Midbrain (tissue), 1 donor: ENCODE results near the gene SENP3.
"Not testable (repeated sequence)": the region's sequence is repeated elsewhere in the genome, so short reads cannot be mapped to it uniquely, and the experiment has no call there.

Source experiments
- DNase-seq: peaks from one replicate; lab custom pipeline; 2025; lab: John Stamatoyannopoulos, UW

Gene SENP3

DNA sequence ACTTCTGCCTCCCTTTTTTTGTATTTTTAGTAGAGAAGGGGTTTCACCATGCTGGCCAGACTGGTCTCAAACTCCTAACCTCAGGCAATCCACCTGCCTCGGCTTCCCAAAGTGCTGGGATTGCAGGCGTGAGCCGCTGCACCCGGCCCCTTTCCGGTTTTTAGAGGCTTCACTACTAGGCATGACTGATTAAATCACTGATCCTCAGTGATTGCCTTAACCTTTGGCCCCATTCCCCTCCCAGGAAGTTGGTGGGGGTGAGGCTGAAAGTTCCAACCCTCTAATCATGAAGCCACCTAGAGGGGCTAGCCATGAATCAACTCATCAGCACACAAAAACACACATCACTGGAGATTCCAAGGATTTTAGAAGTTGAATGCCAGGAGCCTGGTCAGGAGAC lies 35.8 kb downstream of the SENP3 start:
- not testable (repeated sequence) for DNase-seq

DNA sequence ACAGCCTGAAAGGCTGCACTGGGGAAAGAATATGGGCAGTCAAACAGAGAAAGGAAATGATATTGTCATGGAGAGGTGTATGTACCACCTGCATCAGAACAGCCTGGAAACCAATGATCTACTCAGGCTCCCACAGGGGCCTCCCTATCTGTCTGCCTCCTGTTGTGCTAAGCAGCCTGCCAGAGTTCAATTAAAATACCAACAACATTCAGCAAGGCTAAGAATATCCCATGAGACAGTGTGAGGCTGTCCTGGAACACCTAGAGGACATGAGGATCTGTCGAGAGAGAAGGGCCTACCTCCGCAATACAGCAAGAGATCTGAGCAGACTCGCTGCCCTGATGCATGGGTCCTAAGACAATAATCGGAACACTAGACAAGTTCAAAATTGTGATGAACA lies 44.6 kb downstream of the SENP3 start:
- no peak for DNase-seq

DNA sequence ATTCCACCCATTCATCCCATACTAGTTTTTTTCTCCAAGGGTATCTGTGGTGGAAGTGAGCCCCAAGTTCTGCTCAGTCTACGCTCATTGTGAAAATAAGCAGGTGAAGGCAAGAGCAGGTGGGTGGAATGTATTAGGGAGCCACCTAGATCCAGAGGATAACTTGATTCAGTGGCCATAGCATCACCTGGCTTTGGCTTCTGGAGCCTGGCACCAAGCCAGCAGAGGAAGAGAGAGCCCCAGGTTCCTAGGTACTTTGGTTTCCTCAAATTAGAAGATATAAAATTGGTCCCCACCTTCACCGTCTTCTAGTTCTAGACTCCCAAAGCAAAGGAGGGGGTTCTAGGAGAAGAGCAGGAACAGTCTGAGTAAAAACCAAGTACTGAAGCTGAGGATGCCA lies 48.9 kb downstream of the SENP3 start:
- no peak for DNase-seq

DNA sequence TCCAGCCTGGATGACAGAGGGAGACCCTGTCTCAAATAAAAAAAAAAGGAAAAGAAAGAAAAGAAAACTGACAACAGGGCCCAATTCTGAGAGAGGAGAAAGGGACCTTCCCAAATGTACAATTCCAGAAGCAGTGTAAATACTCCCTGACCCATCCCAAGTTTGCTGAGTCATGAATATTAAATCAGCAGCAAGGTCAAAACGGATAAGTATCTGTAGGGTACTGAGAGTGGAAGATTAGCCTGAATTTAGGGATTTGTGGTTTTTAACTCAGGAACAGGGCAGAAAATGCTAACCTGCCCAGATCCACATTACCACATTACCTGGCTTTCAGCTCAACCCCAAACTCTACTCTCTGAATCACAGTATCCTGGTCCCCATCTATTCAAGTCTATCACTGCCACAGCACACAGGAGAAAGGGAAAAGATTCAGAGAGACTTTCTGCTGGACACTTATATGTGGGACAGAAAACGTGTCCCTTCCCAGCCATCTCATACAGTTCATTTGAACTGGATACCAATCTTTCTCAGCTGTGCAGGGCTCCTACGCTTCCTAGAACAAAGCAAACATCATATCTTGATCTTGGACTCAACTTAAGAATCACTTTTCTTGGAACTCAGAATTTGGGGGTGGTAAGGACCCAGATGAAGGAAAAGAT lies 50.0 kb downstream of the SENP3 start:
- DNase-seq: no peak

DNA sequence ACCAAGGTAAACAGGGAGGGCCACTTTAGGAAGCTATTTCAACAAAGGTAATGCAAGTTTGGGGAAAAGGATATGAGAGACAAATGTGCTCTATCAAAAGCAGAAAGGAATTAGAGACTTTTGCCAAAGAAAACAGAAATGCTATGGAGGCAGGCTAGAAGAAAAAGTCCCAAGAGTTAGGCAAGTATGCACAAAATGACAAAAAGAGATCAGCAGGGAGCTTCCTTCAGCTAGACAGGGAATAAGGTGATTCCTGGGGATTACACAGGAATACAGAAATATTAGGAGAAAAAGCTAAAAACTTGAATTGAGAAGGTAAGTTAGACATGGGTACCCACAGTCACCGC lies 50.5 kb downstream of the SENP3 start:
- no peak for DNase-seq

DNA sequence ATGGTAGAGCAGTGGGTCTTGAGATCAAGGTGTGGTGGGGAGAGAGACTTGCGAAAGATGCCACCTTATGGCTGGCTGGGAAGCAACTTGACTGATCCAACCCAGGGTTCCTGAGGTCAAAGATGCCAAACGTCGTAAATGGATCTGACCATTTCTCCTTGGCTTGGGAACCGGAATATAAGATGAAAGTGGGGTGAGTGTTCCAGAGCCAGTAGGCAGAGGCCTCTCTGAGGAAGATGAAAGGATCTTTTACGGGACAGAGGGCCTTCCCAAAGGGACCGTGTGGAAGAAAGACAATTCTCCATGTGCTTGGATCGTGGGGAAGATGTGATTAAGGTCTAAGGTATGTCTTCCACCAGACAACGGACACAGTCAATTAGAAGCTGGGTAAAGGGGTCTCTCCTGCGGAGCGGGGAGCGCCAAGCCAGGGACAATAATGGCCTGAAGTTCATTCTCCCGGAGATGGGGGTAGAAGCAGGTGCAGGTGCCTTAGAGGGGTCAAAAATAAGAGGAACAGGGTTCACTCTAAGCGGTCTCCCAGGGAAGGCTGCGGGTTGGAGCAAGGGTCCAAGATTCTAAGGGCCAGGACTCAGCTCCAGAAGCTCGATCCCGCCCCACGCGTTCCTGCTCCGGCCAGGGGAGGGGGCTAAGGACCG lies 52.2 kb downstream of the SENP3 start:
- no peak for DNase-seq

DNA sequence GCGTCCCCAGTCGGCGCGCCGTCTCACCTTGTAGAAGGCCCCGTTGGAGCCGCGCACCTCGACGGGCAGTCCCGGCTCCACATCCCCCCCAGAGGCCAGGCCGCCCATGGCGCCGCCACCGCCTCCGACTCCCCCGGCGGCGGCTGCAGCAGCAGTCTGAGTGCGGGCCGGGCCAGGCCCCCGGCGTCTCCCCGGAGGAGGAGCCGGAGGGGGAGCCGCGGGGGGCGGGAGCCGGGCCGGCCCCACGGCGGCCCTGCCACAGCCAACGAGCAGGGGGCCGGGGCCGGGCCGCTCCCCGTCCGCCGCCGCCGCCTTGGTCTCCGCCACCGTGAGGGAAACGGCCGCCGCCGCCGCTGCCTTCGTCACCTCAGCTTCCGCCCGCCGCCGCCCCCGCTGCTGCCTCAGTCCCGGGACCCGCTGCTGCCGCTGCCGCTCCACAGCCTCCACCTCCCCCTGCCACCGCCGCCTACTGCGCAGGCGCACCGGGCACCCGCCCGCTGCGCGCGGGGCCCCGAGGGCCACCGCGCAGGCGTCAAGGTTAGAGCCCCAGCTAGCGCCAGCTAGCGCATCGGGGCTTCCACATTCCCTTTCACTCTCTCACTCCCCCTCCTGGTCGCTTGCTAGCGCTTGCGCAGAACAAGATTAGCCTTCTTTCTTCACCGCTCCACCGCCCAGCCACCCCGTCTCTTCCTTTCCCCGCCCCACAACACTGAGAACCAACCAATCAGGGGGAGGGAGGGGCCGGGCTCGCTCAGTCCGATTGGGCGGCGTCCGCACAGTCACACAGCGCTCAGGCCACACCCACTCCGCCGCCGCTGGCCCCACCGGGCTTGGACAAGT lies 52.9 kb downstream of the SENP3 start, which contains the start of gene FXR2:
Gene FXR2 (minus strand): TSS at position 473 of the 840 bp plus-strand sequence. CDS start 365 bp downstream, at position 108.
- DNase-seq: peak; percentile 99

DNA sequence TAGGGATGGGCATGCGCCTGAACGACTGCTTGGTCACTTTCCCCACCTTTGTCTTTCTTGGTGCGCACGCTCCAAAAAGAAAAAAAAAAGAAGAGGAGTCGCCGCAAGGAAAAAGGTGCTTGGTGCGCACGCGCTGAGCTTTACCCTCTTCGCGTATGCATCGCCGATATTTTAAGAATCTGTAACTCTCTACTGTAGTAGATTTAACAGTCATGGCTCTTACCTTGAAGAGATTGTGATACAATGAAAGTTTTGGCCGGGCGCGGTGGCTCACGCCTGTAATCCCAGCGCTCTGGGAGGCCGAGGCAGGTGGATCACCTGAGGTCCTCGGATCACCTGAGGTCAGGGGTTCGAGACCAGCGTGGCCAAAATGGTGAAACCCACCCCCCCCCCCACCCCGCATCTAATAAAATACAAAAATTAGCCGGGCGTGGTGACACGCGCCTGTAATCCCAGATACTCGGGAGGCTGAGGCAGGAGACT lies 53.6 kb downstream of the SENP3 start:
- no peak for DNase-seq

DNA sequence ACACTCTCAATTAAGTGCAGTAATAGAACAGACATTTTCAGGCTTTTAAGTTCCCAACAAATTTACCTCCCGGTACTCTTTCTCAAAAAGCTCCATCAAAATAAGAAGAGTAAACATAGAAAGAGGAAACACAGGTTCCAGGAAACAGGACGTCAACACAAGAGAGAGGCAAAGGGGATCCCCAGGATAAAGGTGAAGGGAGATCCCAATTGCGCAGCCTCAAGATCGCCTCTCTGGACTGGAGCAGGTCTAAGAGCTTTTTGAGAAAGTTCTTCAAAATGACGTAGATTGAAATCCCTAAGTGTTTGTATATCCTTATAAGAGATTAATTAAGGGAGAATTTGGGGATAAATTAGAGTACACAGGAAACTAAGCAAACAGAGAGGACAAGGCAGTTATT lies 56.9 kb downstream of the SENP3 start:
- DNase-seq: no peak

DNA sequence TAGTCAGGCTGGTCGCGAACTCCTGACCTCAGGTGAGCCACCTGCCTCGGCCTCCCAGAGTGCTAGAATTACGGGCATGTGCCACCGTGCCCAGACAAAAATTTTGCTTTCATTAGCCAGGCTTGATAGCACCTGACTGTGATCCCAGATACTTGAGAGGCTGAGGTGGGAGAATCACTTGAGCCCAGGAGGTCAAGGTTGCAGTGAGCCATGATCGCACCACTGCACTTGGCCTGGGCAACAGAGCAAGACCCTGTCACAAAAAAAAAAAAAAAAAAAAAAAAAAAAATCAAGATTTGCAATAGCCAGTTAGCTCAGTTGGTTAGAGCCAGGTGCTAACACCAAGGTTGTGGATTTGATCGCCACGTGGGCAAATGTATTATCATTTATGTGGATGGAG lies 59.1 kb downstream of the SENP3 start:
- DNase-seq: no peak
